Endothelial cell (in vitro differentiated cells): Measurements from ENCODE around the gene SYNE2. TPM values are rescaled to one million over a fixed set of nuclear protein-coding genes. Genes with fewer than 3 reads are reported as not detected.

Source experiments
- DNase-seq: peaks from one replicate; pipeline ENCODE4 v3.0.0; 2021; ENCODE audit warnings: low spot score
- H3K27ac Mint-ChIP-seq: one replicate; pipeline ENCODE4 v1.8.0; 2021; ENCODE audit warnings: mixed read lengths, inconsistent platforms; ENCODE audit not compliant: unreplicated experiment
- H3K27me3 Mint-ChIP-seq: one replicate; pipeline ENCODE4 v1.8.0; 2021; ENCODE audit warnings: mild to moderate bottlenecking, moderate library complexity, mixed read lengths, inconsistent platforms; ENCODE audit not compliant: unreplicated experiment
- H3K36me3 Mint-ChIP-seq: one replicate; pipeline ENCODE4 v1.8.0; 2021; ENCODE audit warnings: mild to moderate bottlenecking, low read depth, mixed read lengths, inconsistent platforms; ENCODE audit not compliant: unreplicated experiment
- H3K4me1 Mint-ChIP-seq: one replicate; pipeline ENCODE4 v1.8.0; 2021; ENCODE audit warnings: mild to moderate bottlenecking, mixed read lengths, inconsistent platforms; ENCODE audit not compliant: unreplicated experiment
- H3K4me3 Mint-ChIP-seq: one replicate; pipeline ENCODE4 v1.8.0; 2021; ENCODE audit warnings: mild to moderate bottlenecking, mixed read lengths, inconsistent platforms; ENCODE audit not compliant: unreplicated experiment
- H3K9me3 Mint-ChIP-seq: one replicate; pipeline ENCODE4 v1.8.0; 2021; ENCODE audit warnings: mixed read lengths, inconsistent platforms; ENCODE audit not compliant: unreplicated experiment
- CTCF ChIP-seq: fragments of 200-600 bp; sonication (generic); IDR thresholded peaks from one replicate; pipeline ENCODE4 v1.5.0; 2021; ENCODE audit warnings: antibody characterized with exemption; ENCODE audit not compliant: unreplicated experiment
- total RNA-seq: library from RNA; stranded (reverse); fragmentation: NEBNext Ultra II Directional; extraction: Animal tissue kit (Norgen Biotek cat#: 25700); gene quantifications from one replicate; pipeline ENCODE4 v1.2.1, GENCODE V29; 2021; ENCODE audit not compliant: unreplicated experiment

The SYNE2 gene
- total RNA-seq, 1 donor from 2014 or later, result 35.9 TPM

GRCh38 chr14:64197996-64198395, 345.2 kb downstream of the SYNE2 start:
- TF ChIP-seq CTCF, result no peak
- H3K36me3 Mint-ChIP-seq, result no peaks in the 10 kb centered on the region
- no peaks in the 10 kb centered on the region for H3K9me3 Mint-ChIP-seq
- H3K4me1 Mint-ChIP-seq, result peaks cover 18% of the 10 kb centered on the region
- peaks cover 3% of the 10 kb centered on the region for H3K27me3 Mint-ChIP-seq
- no peak overlapping the region for H3K27ac Mint-ChIP-seq
- H3K4me3 Mint-ChIP-seq, result no peak overlapping the region
- DNase-seq, result no peak

GRCh38 chr14:64198486-64198885, 345.7 kb downstream of the SYNE2 start:
- no peaks in the 10 kb centered on the region for H3K9me3 Mint-ChIP-seq
- no peak overlapping the region for H3K27ac Mint-ChIP-seq
- H3K36me3 Mint-ChIP-seq, result no peaks in the 10 kb centered on the region
- no peak for TF ChIP-seq CTCF
- H3K27me3 Mint-ChIP-seq, result peaks cover 3% of the 10 kb centered on the region
- peaks cover 18% of the 10 kb centered on the region for H3K4me1 Mint-ChIP-seq
- DNase-seq, result no peak
- no peak overlapping the region for H3K4me3 Mint-ChIP-seq

- no peak for TF ChIP-seq CTCF
- no peak overlapping the region for H3K27ac Mint-ChIP-seq
- DNase-seq, result no peak
These were observed 347.4 kb downstream of the SYNE2 start for GRCh38 chr14:64200170-64200569.

GRCh38 chr14:64201296-64201695, 348.5 kb downstream of the SYNE2 start:
- Mint-ChIP-seq H3K4me1 (peaks cover 14% of the 10 kb centered on the region), H3K4me3 (no peak overlapping the region), H3K27me3 (peaks cover 3% of the 10 kb centered on the region), H3K27ac (no peak overlapping the region), H3K36me3 (no peaks in the 10 kb centered on the region), H3K9me3 (no peaks in the 10 kb centered on the region)
- no peak for TF ChIP-seq CTCF
- DNase-seq, result no peak

More at GRCh38 chr14:64200170-64200569, 347.4 kb downstream of the SYNE2 start:
- Mint-ChIP-seq H3K36me3 (no peaks in the 10 kb centered on the region), H3K4me3 (no peak overlapping the region), H3K9me3 (no peaks in the 10 kb centered on the region), H3K4me1 (peaks cover 14% of the 10 kb centered on the region), H3K27me3 (peaks cover 3% of the 10 kb centered on the region)

GRCh38 chr14:64201921-64202545, 349.2 kb downstream of the SYNE2 start:
- H3K9me3 Mint-ChIP-seq, result no peaks in the 10 kb centered on the region
- TF ChIP-seq CTCF, result no peak
- H3K27ac Mint-ChIP-seq, result no peak overlapping the region
- H3K4me1 Mint-ChIP-seq, result peaks cover 10% of the 10 kb centered on the region
- H3K4me3 Mint-ChIP-seq, result no peak overlapping the region
- peaks cover 3% of the 10 kb centered on the region for H3K27me3 Mint-ChIP-seq
- no peaks in the 10 kb centered on the region for H3K36me3 Mint-ChIP-seq
- no peak for DNase-seq
